Thoracic aorta (tissue), 2 donors: ENCODE data around the gene CHL1. TPM values are rescaled to one million over a fixed set of nuclear protein-coding genes. Genes with fewer than 3 reads are reported as not detected.

ENCODE experiments used
- ATAC-seq: fragments of 150-250 bp; one replicate; pipeline ENCODE4 v1.8.0; 2017; ENCODE audit warnings: low read depth; ENCODE audit not compliant: insufficient number of reproducible peaks, low FRiP score
- DNase-seq: peaks from one replicate; pipeline ENCODE4 v3.0.0-alpha.2; 2020; ENCODE audit warnings: low spot score
- H3K27ac ChIP-seq, 2 donors: fragments of 200-600 bp; sonication (generic); 1 replicate in 1 of 2; 2 replicates in 1 of 2; pipeline ENCODE4 v1.5.1; 2016; ENCODE audit warnings: mild to moderate bottlenecking in 2 of 2, moderate library complexity in 2 of 2
- H3K27me3 ChIP-seq: fragments of 200-600 bp; sonication (generic); replicated peaks from 2 replicates; pipeline ENCODE4 v1.6.0; 2016; ENCODE audit warnings: mild to moderate bottlenecking; ENCODE audit not compliant: insufficient read depth
- H3K36me3 ChIP-seq: fragments of 200-600 bp; sonication (generic); one replicate; pipeline ENCODE4 v1.5.1; 2016
- H3K4me1 ChIP-seq, 2 donors: fragments of 200-600 bp; sonication (generic); 1 replicate in 1 of 2; 2 replicates in 1 of 2; pipeline versions ENCODE4 v1.5.1 to v1.6.0; 2016; ENCODE audit warnings: low read depth in 2 of 2, mild to moderate bottlenecking in 1 of 2; ENCODE audit not compliant: control insufficient read depth in 1 of 2
- H3K4me3 ChIP-seq: fragments of 200-600 bp; sonication (generic); 2 replicates; pipeline ENCODE4 v1.5.1; 2016; ENCODE audit warnings: mild to moderate bottlenecking
- H3K9me3 ChIP-seq: fragments of 200-600 bp; sonication (generic); 2 replicates; pipeline ENCODE4 v1.5.1; 2016
- total RNA-seq, 2 donors: library from RNA; depleted of rRNA; stranded (reverse); fragments of >200 nt; gene quantifications; one replicate each; pipeline versions ENCODE4 v1.1.0 to v1.2.3, GENCODE V29; 2016
- TF ChIP-seq, protein P1 (sequence below): fragments of 200-600 bp; sonication (generic); IDR thresholded peaks from one replicate; pipeline ENCODE4 v1.5.1; 2019; ENCODE audit warnings: antibody characterized with exemption

The CHL1 gene
- total RNA-seq, 2 donors from 2014 or later, result 2.0 to 7.5 TPM

DNA sequence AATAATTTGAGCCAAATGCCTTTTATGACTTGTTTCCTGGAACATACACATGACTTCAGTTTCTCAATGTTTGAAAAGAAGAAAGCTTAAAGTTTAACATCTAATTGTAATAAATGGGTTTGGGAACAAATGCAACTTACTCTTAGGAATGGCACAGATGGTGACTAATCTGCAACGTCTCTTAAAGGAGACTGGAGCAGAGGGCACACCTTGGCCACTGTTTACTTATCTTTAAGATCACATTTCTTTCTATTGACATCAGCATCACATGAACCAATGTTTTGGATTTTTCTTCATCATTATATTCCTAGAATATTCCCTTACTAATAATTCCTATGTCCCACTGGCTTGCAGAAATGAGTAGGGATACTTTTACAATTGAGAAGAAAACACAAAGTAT, 229.5 kb downstream of the CHL1 start:
- no peaks in the 10 kb centered on the region for H3K36me3 ChIP-seq

DNA sequence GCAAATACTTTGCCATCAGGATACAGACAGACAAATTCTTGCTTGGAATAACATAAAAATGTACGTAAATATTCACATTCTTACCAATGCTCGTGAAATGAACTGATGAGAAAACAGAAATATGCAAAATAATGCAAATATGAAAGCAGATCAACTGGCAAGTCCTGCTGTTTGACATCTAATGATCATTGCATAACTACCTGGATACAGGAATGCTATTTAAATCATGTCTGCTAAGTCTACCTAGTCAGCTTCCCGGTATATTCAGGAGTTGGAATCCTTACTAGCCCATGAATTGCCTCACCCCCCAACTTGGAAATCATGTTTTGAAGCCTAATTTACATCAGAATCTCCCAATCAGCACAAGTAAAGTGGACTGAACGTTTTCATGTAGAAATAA, 230.6 kb downstream of the CHL1 start:
- H3K27me3 ChIP-seq, result no peaks in the 10 kb centered on the region
- H3K4me3 ChIP-seq, result no peak overlapping the region
- ATAC-seq (no peak), DNase-seq (no peak)
- TF ChIP-seq, protein P1, sequence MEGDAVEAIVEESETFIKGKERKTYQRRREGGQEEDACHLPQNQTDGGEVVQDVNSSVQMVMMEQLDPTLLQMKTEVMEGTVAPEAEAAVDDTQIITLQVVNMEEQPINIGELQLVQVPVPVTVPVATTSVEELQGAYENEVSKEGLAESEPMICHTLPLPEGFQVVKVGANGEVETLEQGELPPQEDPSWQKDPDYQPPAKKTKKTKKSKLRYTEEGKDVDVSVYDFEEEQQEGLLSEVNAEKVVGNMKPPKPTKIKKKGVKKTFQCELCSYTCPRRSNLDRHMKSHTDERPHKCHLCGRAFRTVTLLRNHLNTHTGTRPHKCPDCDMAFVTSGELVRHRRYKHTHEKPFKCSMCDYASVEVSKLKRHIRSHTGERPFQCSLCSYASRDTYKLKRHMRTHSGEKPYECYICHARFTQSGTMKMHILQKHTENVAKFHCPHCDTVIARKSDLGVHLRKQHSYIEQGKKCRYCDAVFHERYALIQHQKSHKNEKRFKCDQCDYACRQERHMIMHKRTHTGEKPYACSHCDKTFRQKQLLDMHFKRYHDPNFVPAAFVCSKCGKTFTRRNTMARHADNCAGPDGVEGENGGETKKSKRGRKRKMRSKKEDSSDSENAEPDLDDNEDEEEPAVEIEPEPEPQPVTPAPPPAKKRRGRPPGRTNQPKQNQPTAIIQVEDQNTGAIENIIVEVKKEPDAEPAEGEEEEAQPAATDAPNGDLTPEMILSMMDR, result no peak
- H3K27ac ChIP-seq, result no peak overlapping the region
- no peaks in the 10 kb centered on the region for H3K9me3 ChIP-seq
- H3K36me3 ChIP-seq, result no peaks in the 10 kb centered on the region
- H3K4me1 ChIP-seq, result no peaks in the 10 kb centered on the region

More for the DNA sequence above, 229.5 kb downstream of the CHL1 start:
- no peak for ATAC-seq
- H3K27ac ChIP-seq, result no peak overlapping the region
- TF ChIP-seq, protein P1, result no peak
- no peaks in the 10 kb centered on the region for H3K27me3 ChIP-seq
- no peaks in the 10 kb centered on the region for H3K4me1 ChIP-seq
- no peaks in the 10 kb centered on the region for H3K9me3 ChIP-seq
- H3K4me3 ChIP-seq, result no peak overlapping the region
- no peak for DNase-seq

GRCh38 chr3:430186-430585, 233.6 kb downstream of the CHL1 start:
- Histone ChIP-seq H3K4me1 (no peaks in the 10 kb centered on the region), H3K4me3 (no peak overlapping the region), H3K27ac (no peak overlapping the region), H3K36me3 (no peaks in the 10 kb centered on the region), H3K27me3 (no peaks in the 10 kb centered on the region), H3K9me3 (no peaks in the 10 kb centered on the region)
- DNase-seq (no peak), ATAC-seq (no peak)
- TF ChIP-seq, protein P1, result no peak

GRCh38 chr3:435161-435560, 238.6 kb downstream of the CHL1 start:
- no peak for ATAC-seq
- Histone ChIP-seq H3K4me1 (no peaks in the 10 kb centered on the region), H3K27ac (no peak overlapping the region), H3K4me3 (no peak overlapping the region), H3K36me3 (no peaks in the 10 kb centered on the region), H3K9me3 (no peaks in the 10 kb centered on the region), H3K27me3 (no peaks in the 10 kb centered on the region)
- no peak for DNase-seq
- TF ChIP-seq, protein P1, result no peak

DNA sequence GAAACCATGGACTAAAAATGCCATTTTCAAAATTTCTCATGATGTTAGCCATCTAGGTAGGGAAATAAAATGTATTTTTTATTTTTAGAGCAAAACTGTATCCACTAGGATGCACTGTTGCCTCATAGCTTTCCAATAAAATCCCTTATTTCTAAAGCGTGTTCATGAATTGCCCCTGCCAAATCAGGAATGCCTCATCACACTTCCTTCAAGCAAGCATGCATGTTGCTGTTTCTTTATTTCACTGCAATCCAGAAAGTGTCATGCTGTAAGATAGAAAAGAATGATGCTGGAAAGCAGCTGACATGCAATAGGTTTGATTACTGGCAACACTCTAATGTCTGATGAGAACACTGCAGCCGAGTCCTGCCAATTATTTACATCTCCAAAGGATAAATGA, 239.5 kb downstream of the CHL1 start:
- DNase-seq, result no peak
- no peak for ATAC-seq
- no peaks in the 10 kb centered on the region for H3K27me3 ChIP-seq
- no peaks in the 10 kb centered on the region for H3K9me3 ChIP-seq
- TF ChIP-seq, protein P1, result no peak
- no peak overlapping the region for H3K27ac ChIP-seq
- no peaks in the 10 kb centered on the region for H3K36me3 ChIP-seq
- H3K4me1 ChIP-seq, result no peaks in the 10 kb centered on the region
- H3K4me3 ChIP-seq, result no peak overlapping the region
